Astrocyte (in vitro differentiated cells and primary cell): Measurements from ENCODE around the gene EIF4E1B. TPM values are rescaled to one million over a fixed set of nuclear protein-coding genes. Genes with fewer than 3 reads are reported as not detected.
A peak's percentile ranks its signal among the peaks of the same experiment; 100 is the strongest.

Source experiments
- DNase-seq: peaks from one replicate; pipeline ENCODE4 v3.0.0-alpha.2; 2010; ENCODE audit warnings: low read depth
- FAIRE-seq: peaks from 2 replicates; lab custom pipeline; 2011; peaks lifted over from hg19 to GRCh38; lab: Jason Lieb, UNC
- H2AFZ ChIP-seq: 2 replicates; pipeline ENCODE4 v1.6.0; 2012; ENCODE audit warnings: low read depth, low read length, inconsistent platforms
- H3K27ac ChIP-seq: 2 replicates; pipeline ENCODE4 v1.5.1; 2011; ENCODE audit warnings: low read depth, low read length, inconsistent platforms
- H3K27me3 ChIP-seq: 2 replicates; pipeline ENCODE4 v1.6.0; 2011; ENCODE audit warnings: low read length, inconsistent platforms; ENCODE audit not compliant: insufficient read depth
- H3K36me3 ChIP-seq: 2 replicates; pipeline ENCODE4 v1.5.1; 2011; ENCODE audit warnings: low read length, inconsistent platforms; ENCODE audit not compliant: insufficient read depth
- H3K4me1 ChIP-seq: 2 replicates; pipeline ENCODE4 v1.5.1; 2011; ENCODE audit warnings: low read length, inconsistent platforms; ENCODE audit not compliant: insufficient read depth
- H3K4me2 ChIP-seq: 2 replicates; pipeline ENCODE4 v1.6.0; 2012; ENCODE audit warnings: low read length, inconsistent platforms
- H3K4me3 ChIP-seq: 2 replicates; pipeline ENCODE4 v1.5.1; 2011; ENCODE audit warnings: low read depth, mild to moderate bottlenecking, low read length, inconsistent platforms; ENCODE audit not compliant: insufficient read depth
- H3K79me2 ChIP-seq: 2 replicates; pipeline ENCODE4 v1.6.0; 2012; ENCODE audit warnings: mild to moderate bottlenecking, low read length, inconsistent platforms; ENCODE audit not compliant: insufficient read depth
- H3K9ac ChIP-seq: 2 replicates; pipeline ENCODE4 v1.6.0; 2012; ENCODE audit warnings: mild to moderate bottlenecking, low read length, inconsistent platforms
- H3K9me3 ChIP-seq: 2 replicates; pipeline ENCODE4 v1.5.1; 2012; ENCODE audit warnings: low read depth, mild to moderate bottlenecking, low read length, inconsistent platforms; ENCODE audit not compliant: insufficient read depth
- H4K20me1 ChIP-seq: 2 replicates; pipeline ENCODE4 v1.6.0; 2012; ENCODE audit warnings: low read length, inconsistent platforms; ENCODE audit not compliant: insufficient read depth
- H3K27ac Mint-ChIP-seq: one replicate; pipeline ENCODE4 v1.8.0; 2021; ENCODE audit warnings: mild to moderate bottlenecking, mixed read lengths; ENCODE audit not compliant: unreplicated experiment
- H3K27me3 Mint-ChIP-seq: one replicate; pipeline ENCODE4 v1.8.0; 2021; ENCODE audit warnings: low read depth, mixed read lengths; ENCODE audit not compliant: unreplicated experiment
- H3K36me3 Mint-ChIP-seq: one replicate; pipeline ENCODE4 v1.8.0; 2021; ENCODE audit warnings: low read depth, mixed read lengths; ENCODE audit not compliant: unreplicated experiment
- H3K4me1 Mint-ChIP-seq: one replicate; pipeline ENCODE4 v1.8.0; 2021; ENCODE audit warnings: low read depth, mixed read lengths; ENCODE audit not compliant: unreplicated experiment
- H3K4me3 Mint-ChIP-seq: one replicate; pipeline ENCODE4 v1.8.0; 2021; ENCODE audit warnings: mild to moderate bottlenecking, moderate library complexity, mixed read lengths; ENCODE audit not compliant: unreplicated experiment
- H3K9me3 Mint-ChIP-seq: one replicate; pipeline ENCODE4 v1.8.0; 2021; ENCODE audit warnings: mild to moderate bottlenecking, mixed read lengths; ENCODE audit not compliant: unreplicated experiment
- EZH2 ChIP-seq: IDR thresholded peaks from 2 replicates; pipeline ENCODE4 v1.6.1; 2012; ENCODE audit warnings: mild to moderate bottlenecking, low read length, inconsistent platforms; ENCODE audit not compliant: insufficient read depth
- total RNA-seq: library from RNA; stranded (reverse); gene quantifications from 2 replicates; pipeline ENCODE4 v1.2.1, GENCODE V29; 2021
- TF ChIP-seq, protein P1 (sequence below): IDR thresholded peaks from 2 replicates; pipeline ENCODE4 v1.5.1; 2011; ENCODE audit warnings: low read depth, mild to moderate bottlenecking, inconsistent platforms, low read length, moderate library complexity; ENCODE audit not compliant: insufficient read depth

The EIF4E1B gene
- total RNA-seq, 1 donor from 2014 or later, result not detected

DNA sequence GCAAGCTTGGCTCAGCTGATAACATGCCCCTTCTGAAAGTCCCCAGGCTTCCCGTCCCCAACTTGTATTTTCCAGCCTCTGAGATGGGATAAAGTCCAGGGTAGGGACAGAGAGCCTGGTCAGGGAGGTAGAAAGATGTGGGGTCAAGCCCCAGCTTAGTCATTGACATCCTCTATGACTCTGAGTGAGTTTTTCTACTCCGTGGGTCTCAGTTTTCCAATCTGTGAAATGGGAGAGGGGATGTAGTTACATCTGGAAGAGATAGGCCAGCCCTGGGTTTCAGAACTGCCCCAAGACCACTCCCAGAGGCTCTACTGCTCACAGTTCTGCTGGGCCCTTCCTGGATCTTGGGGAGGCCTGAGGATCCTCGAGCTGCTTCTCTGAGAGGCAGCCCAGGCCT, 23.6 kb upstream of the EIF4E1B start:
- peaks cover 10% of the 10 kb centered on the region for H3K4me1 Mint-ChIP-seq
- H3K27ac Mint-ChIP-seq, result no peak overlapping the region
- H3K9me3 Mint-ChIP-seq, result no peaks in the 10 kb centered on the region
- peaks cover 19% of the 10 kb centered on the region for H3K27me3 Mint-ChIP-seq
- FAIRE-seq (no peak), DNase-seq (no peak)
- Histone ChIP-seq H2AFZ (no peak overlapping the region), H3K27ac (no peak overlapping the region), H4K20me1 (peaks cover 53% of the 10 kb centered on the region), H3K79me2 (peaks cover 9% of the 10 kb centered on the region), H3K36me3 (no peaks in the 10 kb centered on the region), H3K9me3 (no peaks in the 10 kb centered on the region), H3K4me1 (peaks cover 6% of the 10 kb centered on the region), H3K27me3 (no peaks in the 10 kb centered on the region), H3K4me2 (no peak overlapping the region), H3K4me3 (no peak overlapping the region), H3K9ac (no peak overlapping the region)
- H3K4me3 Mint-ChIP-seq, result no peak overlapping the region
- no peak for TF ChIP-seq EZH2
- TF ChIP-seq, protein P1, sequence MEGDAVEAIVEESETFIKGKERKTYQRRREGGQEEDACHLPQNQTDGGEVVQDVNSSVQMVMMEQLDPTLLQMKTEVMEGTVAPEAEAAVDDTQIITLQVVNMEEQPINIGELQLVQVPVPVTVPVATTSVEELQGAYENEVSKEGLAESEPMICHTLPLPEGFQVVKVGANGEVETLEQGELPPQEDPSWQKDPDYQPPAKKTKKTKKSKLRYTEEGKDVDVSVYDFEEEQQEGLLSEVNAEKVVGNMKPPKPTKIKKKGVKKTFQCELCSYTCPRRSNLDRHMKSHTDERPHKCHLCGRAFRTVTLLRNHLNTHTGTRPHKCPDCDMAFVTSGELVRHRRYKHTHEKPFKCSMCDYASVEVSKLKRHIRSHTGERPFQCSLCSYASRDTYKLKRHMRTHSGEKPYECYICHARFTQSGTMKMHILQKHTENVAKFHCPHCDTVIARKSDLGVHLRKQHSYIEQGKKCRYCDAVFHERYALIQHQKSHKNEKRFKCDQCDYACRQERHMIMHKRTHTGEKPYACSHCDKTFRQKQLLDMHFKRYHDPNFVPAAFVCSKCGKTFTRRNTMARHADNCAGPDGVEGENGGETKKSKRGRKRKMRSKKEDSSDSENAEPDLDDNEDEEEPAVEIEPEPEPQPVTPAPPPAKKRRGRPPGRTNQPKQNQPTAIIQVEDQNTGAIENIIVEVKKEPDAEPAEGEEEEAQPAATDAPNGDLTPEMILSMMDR, result no peak
- no peaks in the 10 kb centered on the region for H3K36me3 Mint-ChIP-seq

DNA sequence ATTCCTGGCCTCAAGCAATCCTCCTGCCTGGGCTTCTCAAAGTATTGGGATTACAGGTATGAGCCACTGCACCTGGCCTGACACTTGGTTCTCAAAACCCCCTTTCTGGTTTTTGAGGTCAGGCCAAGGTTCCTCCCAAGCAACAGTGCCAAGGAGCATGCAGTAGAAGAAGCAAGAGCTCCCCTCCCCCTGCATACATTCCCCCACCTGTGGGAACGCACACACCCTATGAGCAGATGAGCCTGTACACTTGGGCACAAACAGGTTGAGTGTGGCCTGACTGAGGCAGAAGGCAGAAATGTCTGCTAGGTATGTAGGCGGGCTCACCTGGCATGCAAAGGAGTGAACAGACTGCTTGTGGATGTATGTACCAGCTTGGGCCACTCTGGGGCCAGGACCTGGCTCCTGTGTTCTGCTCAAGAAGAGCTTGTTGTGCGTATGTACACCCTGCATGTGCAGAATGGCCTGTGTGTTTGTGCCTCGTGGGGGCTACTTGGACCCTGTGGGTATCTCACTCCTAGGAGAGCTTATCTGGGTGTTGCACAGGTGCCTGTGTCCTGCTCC, 22.3 kb upstream of the EIF4E1B start:
- peaks cover 14% of the 10 kb centered on the region for H3K4me1 Mint-ChIP-seq
- FAIRE-seq, result no peak
- peaks cover 9% of the 10 kb centered on the region for H3K79me2 ChIP-seq
- peaks cover 11% of the 10 kb centered on the region for H3K27me3 Mint-ChIP-seq
- no peak overlapping the region for H3K27ac Mint-ChIP-seq
- no peaks in the 10 kb centered on the region for H3K36me3 ChIP-seq
- H3K4me3 Mint-ChIP-seq, result peak overlapping the region; percentile 93
- peaks cover 6% of the 10 kb centered on the region for H3K4me1 ChIP-seq
- H3K27ac ChIP-seq, result no peak overlapping the region
- H2AFZ ChIP-seq, result no peak overlapping the region
- peaks cover 41% of the 10 kb centered on the region for H4K20me1 ChIP-seq
- H3K4me3 ChIP-seq, result no peak overlapping the region
- no peaks in the 10 kb centered on the region for H3K9me3 Mint-ChIP-seq
- H3K9ac ChIP-seq, result no peak overlapping the region
- TF ChIP-seq, protein P1, result no peak
- no peak for TF ChIP-seq EZH2
- H3K27me3 ChIP-seq, result no peaks in the 10 kb centered on the region
- no peaks in the 10 kb centered on the region for H3K36me3 Mint-ChIP-seq
- no peak overlapping the region for H3K4me2 ChIP-seq
- no peaks in the 10 kb centered on the region for H3K9me3 ChIP-seq
- no peak for DNase-seq
